Measurements from ENCODE around the gene SCAMP2. TPM values are rescaled to one million over a fixed set of nuclear protein-coding genes. Genes with fewer than 3 reads are reported as not detected.
A peak's percentile ranks its signal among the peaks of the same experiment; 100 is the strongest.

SCAMP2 gene
- total and polyA plus RNA-seq, 4 donors = 51.2 to 122 (median 82.7) TPM

GRCh38 chr15:74868059-74868458, 5.1 kb downstream of the SCAMP2 start:
- H3K27me3 ChIP-seq (ENCODE audit: control insufficient read depth in 3 of 3, insufficient read depth in 3 of 3, low read length in 2 of 3) = no peaks in the 10 kb centered on the region
- no peak for TF ChIP-seq CTCF (IDR thresholded peaks at IDR 0.05; ENCODE audit: control extremely low read depth, extremely low read depth)
- ATAC-seq (ENCODE audit: insufficient read depth, low FRiP score) (peak; percentile 25), DNase-seq (no peak)
- no peak overlapping the region for H3K9ac ChIP-seq (ENCODE audit: insufficient read depth in 1 of 2, low read length in 2 of 2)
- no peaks in the 10 kb centered on the region for H3K36me3 ChIP-seq (ENCODE audit: control insufficient read depth in 4 of 4, insufficient read depth in 4 of 4, low read length in 4 of 4)
- no peak overlapping the region for H3K4me3 ChIP-seq
- peaks cover 7 to 33% (median 21%) of the 10 kb centered on the region in 5 donors for H3K4me1 ChIP-seq (ENCODE audit: control insufficient read depth in 5 of 5, insufficient read depth in 5 of 5, low read length in 5 of 5)
- 20 to 34% methylated on average over 6 of the region's 6 CpGs for WGBS, 2 donors
- peak overlapping the region; percentile 24 to 80 for H3K27ac ChIP-seq (ENCODE audit: low read depth in 1 of 2, low read length in 1 of 2)
- no peaks in the 10 kb centered on the region for H3K9me3 ChIP-seq (ENCODE audit: control insufficient read depth in 4 of 4, insufficient read depth in 3 of 4, low read length in 3 of 4)

GRCh38 chr15:74867466-74868038, 5.6 kb downstream of the SCAMP2 start:
- no peak overlapping the region for H3K9ac ChIP-seq (ENCODE audit: insufficient read depth in 1 of 2, low read length in 2 of 2)
- no peaks in the 10 kb centered on the region for H3K9me3 ChIP-seq (ENCODE audit: control insufficient read depth in 4 of 4, insufficient read depth in 3 of 4, low read length in 3 of 4)
- ATAC-seq (ENCODE audit: insufficient read depth, low FRiP score) = no peak
- H3K27ac ChIP-seq (ENCODE audit: low read depth in 1 of 2, low read length in 1 of 2) = peak overlapping the region; percentile 24 to 80
- DNase-seq = no peak
- H3K27me3 ChIP-seq (ENCODE audit: control insufficient read depth in 3 of 3, insufficient read depth in 3 of 3, low read length in 2 of 3) = no peaks in the 10 kb centered on the region
- 12 to 30% methylated on average over 1 of the region's 1 CpG for WGBS, 2 donors
- peaks cover 0 to 1% (median 0%) of the 10 kb centered on the region in 4 donors for H3K36me3 ChIP-seq (ENCODE audit: control insufficient read depth in 4 of 4, insufficient read depth in 4 of 4, low read length in 4 of 4)
- no peak overlapping the region for H3K4me3 ChIP-seq
- no peak for TF ChIP-seq CTCF (IDR thresholded peaks at IDR 0.05; ENCODE audit: control extremely low read depth, extremely low read depth)
- peaks cover 7 to 33% (median 18%) of the 10 kb centered on the region in 5 donors for H3K4me1 ChIP-seq (ENCODE audit: control insufficient read depth in 5 of 5, insufficient read depth in 5 of 5, low read length in 5 of 5)

GRCh38 chr15:74866090-74866489, 7.1 kb downstream of the SCAMP2 start:
- H3K4me3 ChIP-seq = no peak overlapping the region
- H3K9me3 ChIP-seq (ENCODE audit: control insufficient read depth in 4 of 4, insufficient read depth in 3 of 4, low read length in 3 of 4) = no peaks in the 10 kb centered on the region
- peaks cover 0 to 1% (median 0%) of the 10 kb centered on the region in 4 donors for H3K36me3 ChIP-seq (ENCODE audit: control insufficient read depth in 4 of 4, insufficient read depth in 4 of 4, low read length in 4 of 4)
- H3K27me3 ChIP-seq (ENCODE audit: control insufficient read depth in 3 of 3, insufficient read depth in 3 of 3, low read length in 2 of 3) = no peaks in the 10 kb centered on the region
- no peak overlapping the region for H3K9ac ChIP-seq (ENCODE audit: insufficient read depth in 1 of 2, low read length in 2 of 2)
- 80 to 84% methylated on average over 6 of the region's 6 CpGs for WGBS, 2 donors
- DNase-seq (no peak), ATAC-seq (ENCODE audit: insufficient read depth, low FRiP score) (no peak)
- H3K4me1 ChIP-seq (ENCODE audit: control insufficient read depth in 5 of 5, insufficient read depth in 5 of 5, low read length in 5 of 5) = peaks cover 5 to 28% (median 18%) of the 10 kb centered on the region in 5 donors
- H3K27ac ChIP-seq (ENCODE audit: low read depth in 1 of 2, low read length in 1 of 2) = peak overlapping the region in 1 of 2 donors; percentile 1
- no peak for TF ChIP-seq CTCF (IDR thresholded peaks at IDR 0.05; ENCODE audit: control extremely low read depth, extremely low read depth)

- ATAC-seq (ENCODE audit: insufficient read depth, low FRiP score) (no peak), DNase-seq (no peak)
- Histone ChIP-seq H3K9ac (ENCODE audit: insufficient read depth in 1 of 2, low read length in 2 of 2) (no peak overlapping the region), H3K9me3 (ENCODE audit: control insufficient read depth in 4 of 4, insufficient read depth in 3 of 4, low read length in 3 of 4) (no peaks in the 10 kb centered on the region), H3K36me3 (ENCODE audit: control insufficient read depth in 4 of 4, insufficient read depth in 4 of 4, low read length in 4 of 4) (peaks cover 0 to 1% (median 0%) of the 10 kb centered on the region in 4 donors), H3K4me3 (no peak overlapping the region), H3K27ac (ENCODE audit: low read depth in 1 of 2, low read length in 1 of 2) (peak overlapping the region in 1 of 2 donors; percentile 35), H3K4me1 (ENCODE audit: control insufficient read depth in 5 of 5, insufficient read depth in 5 of 5, low read length in 5 of 5) (peaks cover 0 to 24% (median 11%) of the 10 kb centered on the region in 5 donors), H3K27me3 (ENCODE audit: control insufficient read depth in 3 of 3, insufficient read depth in 3 of 3, low read length in 2 of 3) (no peaks in the 10 kb centered on the region)
- 65 to 70% methylated on average over 2 of the region's 2 CpGs for WGBS, 2 donors
- TF ChIP-seq CTCF (IDR thresholded peaks at IDR 0.05; ENCODE audit: control extremely low read depth, extremely low read depth) = no peak
Measured at GRCh38 chr15:74865316-74865715, 7.8 kb downstream of the SCAMP2 start.

All from lung (tissue), 12 donors.